ENCODE results near the gene PDHB. TPM values are rescaled to one million over a fixed set of nuclear protein-coding genes. Genes with fewer than 3 reads are reported as not detected.
A peak's percentile ranks its signal among the peaks of the same experiment; 100 is the strongest.

The PDHB gene
- polyA plus RNA-seq, 3 donors from 2014 or later = 101 to 248 (median 113) TPM

DNA sequence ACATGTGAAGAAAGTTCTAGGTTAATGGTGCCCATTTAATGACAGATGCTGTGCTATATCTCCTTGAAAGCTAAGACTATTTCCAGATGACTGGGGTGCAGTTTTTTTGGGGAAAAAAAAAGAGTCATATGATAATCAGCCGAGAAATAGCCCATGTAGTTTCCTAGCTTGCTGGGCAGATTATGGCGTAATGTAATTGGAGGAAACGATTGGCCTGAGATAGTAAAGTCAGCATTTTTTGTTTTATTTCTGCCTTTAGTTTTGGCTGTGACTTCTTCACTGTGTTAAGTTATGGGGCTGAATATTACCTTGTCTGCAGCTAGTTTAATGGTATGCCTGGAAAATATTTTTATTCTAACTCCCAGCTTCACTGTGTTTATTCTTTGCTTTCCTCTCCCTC is 24.0 kb downstream of the PDHB start:
- Mint-ChIP-seq H3K36me3 (peaks cover 26 to 49% (median 31%) of the 10 kb centered on the region in 3 donors), H3K27ac (no peak overlapping the region), H3K4me3 (no peak overlapping the region), H3K4me1 (peaks cover 4 to 6% of the 10 kb centered on the region in 2 donors), H3K9me3 (no peaks in the 10 kb centered on the region), H3K27me3 (ENCODE audit: low read depth in 3 of 3) (peaks cover 0 to 2% (median 0%) of the 10 kb centered on the region in 3 donors)
- no peak for DNase-seq

DNA sequence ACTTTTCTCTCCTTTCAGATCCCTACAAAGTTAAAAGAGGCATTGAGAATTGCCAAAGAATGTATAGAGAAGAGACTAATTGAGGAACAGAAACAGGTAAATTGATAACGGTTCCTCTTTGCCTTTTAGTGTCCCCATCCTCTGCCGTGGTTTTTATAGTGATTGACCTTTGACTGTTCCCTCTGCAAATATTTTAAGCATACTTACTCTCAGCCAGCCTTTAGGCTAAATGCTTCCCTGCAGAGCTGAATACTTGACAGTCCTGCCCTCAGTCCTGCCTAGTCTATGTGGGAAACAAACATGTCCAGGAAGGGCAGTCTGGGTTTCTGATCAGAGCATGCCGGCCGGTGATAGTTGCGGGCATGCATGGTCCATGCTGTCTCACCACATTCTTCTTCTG is 24.7 kb downstream of the PDHB start:
- H3K4me3 Mint-ChIP-seq = no peak overlapping the region

DNA sequence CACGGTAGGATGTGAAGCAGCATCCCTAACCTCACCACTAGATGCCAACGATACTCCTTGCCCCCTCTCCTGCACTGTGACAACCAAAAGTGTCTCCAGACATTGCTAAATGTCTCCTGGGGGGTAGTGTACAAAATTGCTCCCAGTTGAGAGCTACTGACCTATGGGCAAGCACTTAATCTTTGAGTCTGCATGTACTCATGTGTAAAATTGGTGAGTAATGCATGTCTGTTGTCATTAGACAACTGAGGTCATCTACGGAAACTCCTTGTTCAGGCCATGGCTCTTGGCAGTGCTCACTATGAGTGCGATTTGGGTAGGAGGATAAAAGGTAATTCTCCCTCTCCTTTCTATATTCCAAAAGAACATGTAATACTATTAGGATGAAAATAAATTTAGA is 29.2 kb downstream of the PDHB start:
- no peak for DNase-seq
- H3K27ac Mint-ChIP-seq = peak overlapping the region in 1 of 6 donors; percentile 73
- peaks cover 19 to 37% (median 19%) of the 10 kb centered on the region in 3 donors for H3K36me3 Mint-ChIP-seq
- no peaks in the 10 kb centered on the region for H3K27me3 Mint-ChIP-seq (ENCODE audit: low read depth in 3 of 3)
- H3K9me3 Mint-ChIP-seq = no peaks in the 10 kb centered on the region
- H3K4me1 Mint-ChIP-seq = no peaks in the 10 kb centered on the region
- no peak overlapping the region for H3K4me3 Mint-ChIP-seq

More for the DNA sequence above, 24.7 kb downstream of the PDHB start:
- H3K9me3 Mint-ChIP-seq = no peaks in the 10 kb centered on the region
- peaks cover 0 to 2% (median 0%) of the 10 kb centered on the region in 3 donors for H3K27me3 Mint-ChIP-seq (ENCODE audit: low read depth in 3 of 3)
- H3K4me1 Mint-ChIP-seq = no peaks in the 10 kb centered on the region
- H3K27ac Mint-ChIP-seq = no peak overlapping the region
- peaks cover 26 to 49% (median 28%) of the 10 kb centered on the region in 3 donors for H3K36me3 Mint-ChIP-seq
- no peak for DNase-seq

DNA sequence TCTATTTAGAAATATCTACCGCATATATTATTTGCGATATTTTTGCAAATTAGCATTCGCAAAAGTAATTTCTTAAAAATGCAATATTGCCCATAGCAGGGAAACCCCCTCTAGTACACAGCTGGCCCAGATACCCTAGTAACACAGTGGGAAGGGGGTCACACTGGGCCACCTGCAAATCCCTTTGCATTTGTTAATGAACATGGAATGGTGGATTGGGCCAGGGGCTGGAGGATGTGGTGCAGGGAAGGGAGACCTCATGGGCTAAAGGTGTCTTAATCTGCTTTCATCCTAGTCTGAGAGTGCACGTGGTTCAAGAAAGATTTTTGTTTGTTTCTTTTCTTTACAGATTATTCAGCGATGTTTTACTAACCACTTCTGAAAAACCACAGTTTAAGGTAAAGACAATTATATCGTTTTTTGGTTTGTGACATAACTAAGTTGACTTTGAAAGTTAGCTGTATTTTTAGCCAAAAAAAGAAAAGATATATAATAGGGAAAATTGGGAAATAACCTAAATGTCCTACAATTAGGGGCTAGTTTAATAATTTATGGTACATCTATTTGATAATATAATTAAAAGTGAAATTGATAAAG is 30.0 kb downstream of the PDHB start:
- DNase-seq = no peak
- Mint-ChIP-seq H3K4me3 (no peak overlapping the region), H3K27me3 (ENCODE audit: low read depth in 3 of 3) (no peaks in the 10 kb centered on the region), H3K36me3 (peaks cover 15 to 37% (median 18%) of the 10 kb centered on the region in 3 donors), H3K4me1 (no peaks in the 10 kb centered on the region), H3K27ac (no peak overlapping the region), H3K9me3 (no peaks in the 10 kb centered on the region)

DNA sequence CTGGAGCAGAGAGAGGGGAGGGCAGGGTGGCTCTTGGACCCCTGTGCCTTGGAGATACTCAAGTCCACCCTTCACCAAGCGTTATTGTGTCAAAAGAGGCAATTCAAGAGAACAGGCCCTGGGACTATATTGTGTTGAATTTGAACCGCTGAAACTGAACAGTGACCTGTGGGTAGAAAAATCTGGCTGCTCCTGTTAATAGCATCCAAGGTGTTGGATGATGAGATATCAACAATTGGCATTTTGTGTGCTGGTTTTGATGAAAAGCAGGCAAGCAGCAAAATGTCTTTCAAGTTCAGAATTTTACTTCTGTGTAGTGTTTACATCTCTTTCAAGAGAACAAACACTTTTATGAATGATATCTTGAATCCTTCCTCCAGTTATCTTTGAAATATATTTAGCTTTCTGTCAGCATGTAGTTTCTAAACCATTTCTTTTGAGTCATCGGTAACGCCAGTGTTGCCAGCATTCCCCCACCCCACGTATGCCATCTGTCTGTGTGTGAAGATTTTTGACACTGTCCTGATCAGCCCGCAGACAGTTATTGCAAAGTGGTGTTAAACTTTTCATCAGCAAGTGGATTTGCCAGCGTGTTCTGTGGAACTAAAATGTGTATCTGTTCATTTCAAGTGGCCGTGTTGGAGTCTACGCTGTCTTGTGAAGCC is 34.8 kb downstream of the PDHB start:
- peaks cover 4 to 50% (median 24%) of the 10 kb centered on the region in 3 donors for H3K36me3 Mint-ChIP-seq
- DNase-seq = no peak
- H3K27ac Mint-ChIP-seq = no peak overlapping the region
- H3K4me1 Mint-ChIP-seq = no peaks in the 10 kb centered on the region
- peaks cover 0 to 2% (median 0%) of the 10 kb centered on the region in 3 donors for H3K27me3 Mint-ChIP-seq (ENCODE audit: low read depth in 3 of 3)
- no peaks in the 10 kb centered on the region for H3K9me3 Mint-ChIP-seq
- no peak overlapping the region for H3K4me3 Mint-ChIP-seq

DNA sequence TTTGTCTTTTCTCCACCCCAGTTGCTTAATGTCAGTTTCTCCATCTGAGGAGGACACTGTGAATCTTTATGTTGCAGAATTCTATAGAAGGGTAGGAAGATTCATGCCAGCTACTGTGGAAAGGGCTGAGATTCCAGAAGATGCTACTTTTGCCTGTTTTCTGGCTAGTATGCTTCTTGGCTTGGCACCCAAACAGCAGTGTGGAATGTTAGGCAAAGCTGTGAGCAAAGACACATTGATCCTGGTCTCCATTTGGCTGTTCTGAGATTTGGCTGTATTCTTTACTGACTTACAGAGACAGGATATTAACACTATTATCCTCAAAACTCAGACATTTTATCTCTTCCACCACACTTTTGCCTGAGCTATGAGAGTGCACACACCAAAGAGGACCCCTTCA is 39.3 kb downstream of the PDHB start:
- H3K4me3 Mint-ChIP-seq = no peak overlapping the region
- peaks cover 0 to 2% (median 0%) of the 10 kb centered on the region in 3 donors for H3K27me3 Mint-ChIP-seq (ENCODE audit: low read depth in 3 of 3)
- H3K27ac Mint-ChIP-seq = no peak overlapping the region
- DNase-seq = no peak
- H3K9me3 Mint-ChIP-seq = no peaks in the 10 kb centered on the region
- H3K4me1 Mint-ChIP-seq = peaks cover 0 to 5% of the 10 kb centered on the region in 2 donors
- peaks cover 0 to 45% (median 36%) of the 10 kb centered on the region in 3 donors for H3K36me3 Mint-ChIP-seq

DNA sequence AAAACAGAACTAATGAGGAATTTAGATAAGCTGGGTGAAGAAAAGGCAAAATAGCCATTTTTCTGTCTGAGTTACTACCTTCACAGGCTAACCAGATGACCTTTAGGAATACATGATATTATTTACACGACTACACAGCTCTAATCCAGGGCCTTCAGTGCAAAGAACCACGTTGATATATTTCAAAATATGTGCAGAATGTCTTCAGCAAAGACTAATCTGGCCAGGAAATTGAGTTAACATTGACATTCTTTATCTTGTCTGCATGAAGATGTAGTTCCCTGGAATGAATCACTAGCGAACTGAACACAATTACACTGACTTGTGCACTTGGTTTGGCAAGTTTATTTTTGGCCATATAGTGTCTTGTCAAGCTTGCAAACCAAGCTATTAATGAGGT is 41.5 kb downstream of the PDHB start:
- peaks cover 3 to 31% (median 31%) of the 10 kb centered on the region in 3 donors for H3K36me3 Mint-ChIP-seq

DNA sequence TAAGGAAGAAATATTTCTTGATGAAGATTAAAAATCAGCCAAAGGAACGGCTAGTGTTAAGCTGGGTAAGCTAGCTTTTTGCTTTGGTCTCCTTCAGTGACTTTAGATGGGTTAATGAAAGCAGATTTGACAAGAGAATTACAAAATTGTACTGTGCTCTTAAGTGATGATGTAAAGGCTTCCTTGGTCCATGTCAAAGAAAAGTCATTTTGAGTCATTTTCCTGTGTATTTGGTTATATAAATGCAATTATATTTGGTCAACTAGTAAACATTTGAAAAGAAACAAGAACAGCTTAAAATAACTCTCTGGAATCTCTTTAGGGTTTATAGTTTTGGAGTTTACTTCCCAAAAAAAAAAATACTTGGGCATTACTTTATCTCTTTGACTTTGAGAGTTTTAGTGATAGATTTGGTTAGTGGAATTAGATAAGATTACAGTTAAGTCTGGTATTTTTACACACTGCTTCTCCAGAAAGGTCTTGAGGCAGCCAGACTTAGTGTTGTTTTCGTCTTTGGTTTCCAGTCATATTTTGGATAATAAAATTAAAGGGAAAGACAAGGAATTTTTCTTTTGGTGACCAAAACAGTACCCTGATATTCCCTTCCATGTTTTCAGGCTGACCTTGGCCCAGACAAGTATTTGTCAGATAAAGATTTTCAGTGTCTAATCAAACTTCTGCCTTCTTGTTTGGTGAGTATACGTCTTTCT is 42.3 kb downstream of the PDHB start:
- no peak for DNase-seq
- Mint-ChIP-seq H3K4me1 (peaks cover 11 to 26% of the 10 kb centered on the region in 2 donors), H3K27me3 (ENCODE audit: low read depth in 3 of 3) (no peaks in the 10 kb centered on the region), H3K36me3 (peaks cover 4 to 26% (median 25%) of the 10 kb centered on the region in 3 donors), H3K27ac (no peak overlapping the region), H3K4me3 (no peak overlapping the region), H3K9me3 (no peaks in the 10 kb centered on the region)

More for the DNA sequence above, 41.5 kb downstream of the PDHB start:
- DNase-seq = no peak
- no peak overlapping the region for H3K4me3 Mint-ChIP-seq
- no peak overlapping the region for H3K27ac Mint-ChIP-seq
- H3K4me1 Mint-ChIP-seq = peaks cover 7 to 18% of the 10 kb centered on the region in 2 donors
- no peaks in the 10 kb centered on the region for H3K9me3 Mint-ChIP-seq
- H3K27me3 Mint-ChIP-seq (ENCODE audit: low read depth in 3 of 3) = no peaks in the 10 kb centered on the region

DNA sequence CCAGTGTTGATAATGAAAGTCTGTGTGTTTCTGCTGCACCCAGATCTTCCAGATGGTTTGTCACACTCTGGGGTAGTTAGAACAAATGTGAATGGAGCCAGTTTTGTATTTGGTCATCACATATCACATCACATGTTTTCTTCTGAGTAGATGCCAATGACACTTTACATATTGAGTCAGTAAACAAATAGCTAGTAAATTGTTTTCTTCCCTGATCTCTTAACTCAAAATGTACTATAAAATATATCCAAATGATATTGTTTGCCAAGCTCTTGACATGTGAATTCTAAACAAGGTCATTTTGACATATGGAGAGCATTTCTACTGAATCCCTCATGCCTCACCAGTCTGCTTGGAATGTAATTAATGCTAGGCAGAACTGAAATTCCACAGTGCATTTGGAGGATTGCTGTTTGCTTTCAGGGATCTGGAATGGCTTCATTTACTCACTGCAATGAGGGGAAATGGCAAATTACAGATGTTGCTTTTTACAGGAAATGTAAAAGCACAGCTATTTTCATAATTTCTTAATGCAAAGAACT is 45.0 kb downstream of the PDHB start:
- Mint-ChIP-seq H3K4me3 (no peak overlapping the region), H3K27me3 (ENCODE audit: low read depth in 3 of 3) (no peaks in the 10 kb centered on the region), H3K9me3 (no peaks in the 10 kb centered on the region), H3K4me1 (peaks cover 11 to 26% of the 10 kb centered on the region in 2 donors), H3K36me3 (peaks cover 4 to 15% (median 14%) of the 10 kb centered on the region in 3 donors), H3K27ac (peak overlapping the region in 1 of 6 donors; percentile 49)
- no peak for DNase-seq

DNA sequence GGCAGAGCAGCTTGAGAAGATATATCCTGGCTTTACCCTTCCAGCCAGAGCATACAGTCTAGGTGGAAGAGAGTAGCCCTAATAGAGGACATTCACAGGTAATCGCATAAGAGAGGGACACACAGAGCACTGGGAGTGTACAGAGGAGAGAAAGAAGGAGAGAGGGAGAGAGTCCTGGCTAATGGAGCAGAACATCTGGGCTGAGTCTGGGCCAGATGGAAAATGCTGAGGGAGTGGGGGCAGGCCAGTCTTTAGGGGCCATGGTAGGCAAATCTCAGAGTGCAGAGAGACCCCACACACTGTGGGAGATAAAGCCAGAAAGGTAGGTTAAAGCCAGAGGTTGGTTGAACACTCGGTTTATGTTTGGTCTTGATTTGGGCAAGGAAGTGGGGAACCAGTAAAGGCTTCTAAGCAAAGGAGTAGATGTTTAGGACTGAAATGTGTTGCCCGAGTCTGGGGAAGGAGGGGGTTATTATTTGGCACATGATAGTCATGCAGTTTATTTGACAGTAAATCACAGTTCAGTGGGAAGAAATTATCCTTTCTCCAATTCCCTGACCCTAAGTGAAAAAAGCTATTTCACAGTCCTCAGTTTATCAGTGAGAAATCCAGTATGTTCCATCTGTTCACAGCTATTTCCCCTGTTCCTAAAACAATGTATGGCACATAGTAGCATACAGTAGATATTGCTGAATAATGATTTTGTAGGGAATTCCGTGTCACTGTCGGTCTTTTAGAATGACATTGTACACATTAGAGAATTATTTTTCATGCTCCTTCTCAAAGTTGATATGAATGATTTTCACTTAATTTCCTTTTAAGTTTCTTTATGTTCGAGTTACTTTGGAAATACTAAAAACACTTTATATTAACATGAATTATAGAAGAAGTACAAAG is 45.7 kb downstream of the PDHB start:
- no peak overlapping the region for H3K4me3 Mint-ChIP-seq
- peaks cover 11 to 26% of the 10 kb centered on the region in 2 donors for H3K4me1 Mint-ChIP-seq
- peaks cover 4 to 18% (median 15%) of the 10 kb centered on the region in 3 donors for H3K36me3 Mint-ChIP-seq
- no peak for DNase-seq
- no peaks in the 10 kb centered on the region for H3K9me3 Mint-ChIP-seq
- H3K27ac Mint-ChIP-seq = peak overlapping the region in 4 of 6 donors; percentile 10 to 49 (median 36)
- no peaks in the 10 kb centered on the region for H3K27me3 Mint-ChIP-seq (ENCODE audit: low read depth in 3 of 3)

DNA sequence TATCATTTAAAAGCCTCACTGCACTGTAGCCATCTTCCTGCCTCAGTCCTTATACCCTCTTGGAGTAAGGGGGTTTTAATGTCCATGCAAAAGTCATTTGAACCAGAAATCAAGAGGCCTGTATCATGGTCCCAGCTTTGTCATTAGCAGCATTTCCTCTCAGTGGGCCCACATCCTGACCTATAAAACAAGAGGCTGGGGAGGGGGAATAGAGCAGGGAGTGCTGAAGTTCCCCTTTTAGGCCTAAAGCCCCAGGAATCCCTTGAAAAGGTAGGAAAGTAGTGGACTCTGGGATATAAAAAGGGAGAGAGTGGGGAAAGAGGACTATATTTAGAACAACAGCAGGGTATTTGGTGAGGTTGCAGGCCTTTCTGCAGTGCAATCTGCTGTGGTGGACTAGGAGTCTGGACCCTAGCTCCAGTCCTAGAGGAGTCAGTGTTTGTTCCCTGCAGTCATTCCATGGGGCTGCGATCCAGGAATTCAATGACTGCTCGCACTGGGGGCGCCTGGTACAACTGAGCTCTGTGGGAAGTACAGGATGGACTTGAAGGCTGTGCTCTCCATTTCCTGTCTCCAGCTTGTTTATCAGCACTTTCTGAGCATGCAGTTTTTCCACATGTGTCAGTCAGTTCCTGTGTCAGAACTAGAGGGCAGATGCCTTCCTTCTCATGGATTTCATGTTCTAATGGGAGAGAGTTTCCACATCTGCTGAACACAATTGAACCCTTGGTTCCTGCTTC is 46.8 kb downstream of the PDHB start:
- Mint-ChIP-seq H3K4me3 (no peak overlapping the region), H3K36me3 (peaks cover 4 to 19% (median 10%) of the 10 kb centered on the region in 3 donors), H3K9me3 (no peaks in the 10 kb centered on the region), H3K27ac (peak overlapping the region in 4 of 6 donors; percentile 10 to 70 (median 42)), H3K4me1 (peaks cover 11 to 26% of the 10 kb centered on the region in 2 donors), H3K27me3 (ENCODE audit: low read depth in 3 of 3) (no peaks in the 10 kb centered on the region)
- no peak for DNase-seq

DNA sequence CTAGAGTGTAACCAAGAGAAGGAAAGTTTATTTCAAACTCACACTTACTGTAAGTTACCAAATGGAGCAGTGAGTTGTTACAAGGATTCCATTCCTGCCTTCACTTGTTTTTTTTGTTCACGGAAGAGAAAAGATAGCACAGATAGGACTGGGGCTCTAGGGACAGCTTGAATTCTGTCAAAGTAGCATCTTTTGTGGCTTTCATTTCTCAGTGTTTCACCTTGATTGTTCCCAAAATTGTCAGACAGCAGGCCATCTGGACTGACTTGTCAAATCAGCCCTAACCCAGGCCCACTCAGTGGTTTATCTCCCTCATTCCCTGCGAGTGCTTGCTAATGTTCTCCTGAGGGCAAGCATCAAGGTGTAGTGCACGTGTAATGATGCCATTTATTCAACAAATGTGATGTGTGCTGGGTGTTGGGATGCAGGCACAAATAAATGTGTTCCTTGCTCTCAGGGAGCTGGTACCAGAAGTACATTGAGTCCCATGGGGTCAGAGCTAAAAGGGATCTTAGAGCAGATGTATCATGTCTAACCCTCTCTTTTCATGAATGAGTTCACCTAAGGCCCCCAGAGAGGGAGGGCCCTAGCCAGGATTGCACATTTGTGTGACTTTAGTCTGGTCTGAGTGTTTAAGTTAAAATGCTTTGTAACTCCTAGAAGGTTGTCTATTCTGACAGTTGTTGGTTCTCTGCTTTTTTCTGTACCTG is 49.1 kb downstream of the PDHB start:
- Mint-ChIP-seq H3K27me3 (ENCODE audit: low read depth in 3 of 3) (peaks cover 0 to 1% (median 0%) of the 10 kb centered on the region in 3 donors), H3K4me3 (no peak overlapping the region), H3K27ac (peak overlapping the region in 1 of 6 donors; percentile 50), H3K4me1 (peaks cover 11 to 21% of the 10 kb centered on the region in 2 donors), H3K36me3 (peaks cover 0 to 9% (median 4%) of the 10 kb centered on the region in 3 donors), H3K9me3 (no peaks in the 10 kb centered on the region)
- DNase-seq = no peak
